ENCODE data around the gene TMEM217.

- TF ChIP-seq CTCF (IDR thresholded peaks at IDR 0.05; ENCODE audit: insufficient read depth, low read length, poor library complexity, severe bottlenecking) (no peak), EZH2phosphoT487 (conservative IDR thresholded peaks at IDR 0.05; ENCODE audit: low read length) (no peak)
Measured at GRCh38 chr6:37280162-37280887, 22.4 kb upstream of the TMEM217 start.

All from SU-DHL-6 (cell line).